Dedifferentiated amniotic fluid mesenchymal stem cell (primary cell): Measurements from ENCODE around the gene SNED1.
"Not testable (repeated sequence)": the region's sequence is repeated elsewhere in the genome, so short reads cannot be mapped to it uniquely, and the experiment has no call there.

Experiments used
- DNase-seq: peaks from one replicate; pipeline ENCODE4 v3.0.0-alpha.2; 2016; ENCODE audit errors: extremely low spot score

The SNED1 gene

DNA sequence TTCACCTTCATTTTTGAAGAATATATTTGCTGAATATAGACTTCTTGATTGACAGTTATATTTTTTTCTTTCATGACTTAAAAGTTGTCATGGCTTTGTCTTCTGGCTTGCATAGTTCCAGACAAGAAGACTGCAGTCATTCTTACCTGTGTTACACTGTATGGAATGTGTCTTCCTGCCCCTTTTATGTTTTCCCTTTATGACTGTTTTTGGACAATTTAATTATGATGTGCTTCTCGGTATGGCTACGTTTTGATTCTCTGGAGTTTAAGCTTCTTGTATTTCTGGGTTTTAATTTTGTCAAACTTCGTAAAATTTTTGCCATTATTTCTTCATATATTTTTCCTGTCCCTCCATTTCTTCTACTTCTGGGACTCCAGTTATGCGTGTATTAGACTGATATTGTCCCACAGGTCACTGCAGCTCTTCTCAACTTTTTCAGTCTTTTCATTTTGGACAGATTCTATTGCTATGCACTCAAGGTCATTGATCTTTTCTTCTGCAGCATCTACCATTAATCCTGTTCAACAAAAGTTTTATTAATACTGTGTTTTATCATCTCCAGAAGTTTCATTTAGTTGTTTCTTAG lies 86.5 kb downstream of the SNED1 start:
- DNase-seq: no peak

DNA sequence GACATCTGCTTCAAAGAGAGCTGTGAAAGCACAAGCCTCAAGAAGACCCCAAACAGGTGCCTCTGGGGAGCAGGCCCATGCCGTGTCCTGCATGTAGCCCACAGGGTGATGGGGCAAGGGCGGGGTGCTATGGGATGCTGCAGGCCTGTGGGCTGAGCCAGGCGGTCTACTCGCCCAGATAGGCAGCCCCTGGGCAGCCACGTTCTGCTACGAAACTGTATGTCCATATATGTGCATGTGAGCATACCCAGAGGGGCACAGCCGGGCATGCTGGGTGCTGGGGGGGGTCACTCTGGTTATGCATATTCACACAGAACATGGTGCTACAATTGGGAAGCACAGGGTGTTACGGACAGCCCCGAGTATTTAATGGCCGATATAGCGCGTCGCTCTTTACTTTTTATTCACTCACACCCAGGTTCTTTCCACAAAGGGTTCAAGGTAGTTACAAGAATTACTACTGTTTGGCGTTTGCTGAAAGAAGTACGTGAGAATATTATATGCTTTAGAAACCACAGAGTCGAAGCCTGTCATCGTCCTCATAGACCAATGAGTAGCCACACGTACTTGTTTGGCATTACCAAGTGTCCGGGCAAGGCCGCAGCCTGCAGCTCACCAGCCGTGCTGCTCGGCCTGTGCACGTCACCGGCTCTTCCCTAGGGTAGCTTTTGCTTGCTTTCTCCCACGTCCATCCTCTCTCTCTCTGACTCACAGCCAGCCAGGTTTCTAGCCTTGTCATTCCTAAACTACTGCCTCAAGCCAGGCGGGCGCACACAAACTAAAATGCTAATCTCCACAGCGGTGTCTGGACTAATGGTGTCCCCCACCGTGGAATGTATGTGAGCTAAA lies 89.2 kb downstream of the SNED1 start:
- DNase-seq: no peak

DNA sequence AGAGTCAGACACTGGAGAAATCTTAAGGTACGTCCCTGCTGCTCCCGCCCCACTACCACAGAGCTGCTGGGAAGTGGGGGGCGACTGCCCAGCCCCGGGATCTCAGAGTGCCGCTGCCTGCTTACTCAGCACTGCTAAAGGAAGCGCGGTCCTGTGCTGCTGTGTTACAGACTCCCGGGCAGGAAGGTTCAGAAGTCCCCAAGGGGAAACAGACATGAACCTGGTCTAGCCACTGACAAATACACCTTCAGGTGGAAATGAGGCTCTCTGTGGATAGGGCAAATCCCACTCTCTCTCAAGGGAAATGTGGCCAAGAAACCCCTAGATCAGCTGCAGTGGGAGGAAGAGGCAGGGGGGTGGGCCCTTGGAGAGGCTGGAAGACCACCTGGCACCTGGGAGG lies 90.0 kb downstream of the SNED1 start:
- no peak for DNase-seq

DNA sequence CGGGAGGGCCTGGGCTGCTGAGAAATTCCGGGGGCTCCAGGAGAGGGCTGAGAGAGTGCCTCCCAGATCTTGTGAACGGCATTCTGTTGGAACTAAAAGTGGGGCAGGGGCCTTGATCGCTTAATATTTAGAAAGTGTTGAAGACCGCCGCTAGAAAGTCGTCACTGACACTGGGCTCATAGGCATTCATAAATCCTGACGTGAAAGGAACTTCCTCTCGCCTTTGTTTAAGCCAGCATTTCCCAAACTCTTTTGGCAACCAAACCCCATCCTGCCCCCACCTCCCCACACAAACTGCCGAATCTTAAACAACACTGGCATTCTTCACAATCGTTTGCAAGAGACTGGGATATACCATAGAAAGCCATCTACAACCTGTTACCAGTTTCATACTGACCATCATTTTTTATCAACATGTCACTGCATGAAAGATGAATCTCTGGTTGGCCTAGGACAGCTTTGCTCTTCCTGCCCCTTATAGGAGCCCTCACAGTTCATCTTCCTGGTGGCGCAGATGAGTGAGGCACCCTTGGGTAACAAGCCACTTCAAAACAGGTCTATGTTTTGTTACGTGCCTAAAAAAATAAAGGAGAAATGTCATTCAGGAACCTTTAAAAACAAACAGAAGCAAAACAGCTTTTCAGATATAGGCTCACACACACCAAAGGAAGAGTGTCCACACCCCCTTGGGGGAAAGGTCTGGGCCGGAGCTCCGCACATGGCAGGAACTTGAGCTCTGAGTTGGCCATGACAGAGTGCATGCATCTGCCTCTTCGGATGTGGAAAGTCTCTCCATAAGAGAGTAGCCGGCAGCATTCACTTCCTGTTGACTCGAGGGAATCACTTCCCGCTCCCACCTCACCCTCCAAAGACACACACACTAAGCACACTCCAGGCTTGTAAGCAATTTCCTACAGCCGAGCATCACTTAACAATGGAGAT lies 90.6 kb downstream of the SNED1 start:
- DNase-seq: no peak

- no peak for DNase-seq
These were observed 92.8 kb downstream of the SNED1 start for GRCh38 chr2:241091201-241091600.

DNA sequence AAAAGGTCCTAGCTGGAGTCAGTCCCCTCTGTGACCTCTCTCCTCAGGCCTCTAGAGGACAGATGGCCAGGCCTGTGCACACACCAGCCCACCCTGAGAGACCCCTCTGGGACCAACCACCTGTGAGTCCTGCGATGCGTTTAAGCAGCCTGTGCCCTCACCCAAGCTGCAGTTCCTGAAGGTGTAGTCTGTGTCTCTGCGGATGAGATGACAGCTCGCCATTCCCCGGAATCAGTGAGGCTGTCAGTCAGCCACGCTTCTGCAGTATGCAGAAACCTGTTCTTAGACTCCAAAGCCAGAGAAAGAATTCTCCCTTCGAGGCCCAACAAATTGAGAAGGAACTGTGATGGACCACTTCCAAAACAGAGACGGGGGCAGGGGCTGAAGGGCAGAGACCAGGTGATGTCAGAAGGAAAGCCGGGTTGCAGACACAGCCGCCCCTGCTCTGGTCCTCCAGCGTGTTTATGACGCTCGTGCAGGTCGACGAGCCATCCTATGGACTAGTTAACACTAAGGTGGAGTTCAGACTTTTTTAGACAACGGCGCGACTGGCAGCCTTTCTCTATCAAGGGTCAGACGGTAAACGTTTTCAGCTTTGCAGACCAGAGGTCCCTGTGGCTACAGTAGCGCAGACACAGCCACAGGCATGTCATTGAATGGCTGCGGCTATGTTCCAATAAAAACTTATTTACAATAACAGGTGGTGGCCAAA lies 93.5 kb downstream of the SNED1 start:
- no peak for DNase-seq

DNA sequence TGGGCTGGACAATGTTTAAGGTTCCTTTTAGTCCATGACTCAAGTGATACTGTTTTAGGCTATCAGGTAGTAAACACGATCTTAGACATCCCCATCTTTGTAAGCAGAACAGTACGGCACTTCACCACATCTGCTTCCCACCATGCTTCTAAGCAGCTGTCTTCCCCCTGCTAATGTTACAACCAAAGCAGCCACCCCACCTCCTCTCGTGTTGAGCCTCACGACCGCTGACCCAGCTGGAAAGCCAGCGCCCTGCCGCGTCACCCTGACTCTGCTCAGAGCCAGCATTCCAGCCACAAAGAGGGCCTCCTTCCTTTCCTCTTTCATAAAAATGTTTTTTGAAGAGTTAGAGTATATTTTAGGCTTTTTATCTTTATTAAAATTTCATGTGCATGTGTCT lies 94.3 kb downstream of the SNED1 start:
- no peak for DNase-seq

GRCh38 chr2:241093133-241093781 lies 94.8 kb downstream of the SNED1 start:
- not testable (repeated sequence) for DNase-seq

DNA sequence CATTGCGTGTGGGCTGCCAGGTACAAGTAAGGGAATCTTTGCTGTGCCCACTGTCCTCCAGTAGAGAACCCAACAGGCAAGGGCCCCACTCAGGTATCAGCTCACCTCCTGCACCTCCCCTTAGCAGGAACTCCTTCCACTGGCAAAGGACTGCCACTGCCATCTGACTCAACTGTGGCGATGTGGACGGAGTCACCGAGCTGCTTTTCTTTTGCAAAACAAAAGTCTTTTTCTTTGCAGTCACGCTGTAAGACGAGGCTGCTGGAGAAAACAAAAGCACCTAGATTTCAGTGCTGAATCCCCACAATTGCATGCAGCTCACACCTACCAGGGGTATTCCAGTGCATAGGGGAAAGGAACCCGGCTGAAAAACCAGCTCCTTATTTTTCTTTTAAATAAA lies 95.8 kb downstream of the SNED1 start:
- DNase-seq: no peak

DNA sequence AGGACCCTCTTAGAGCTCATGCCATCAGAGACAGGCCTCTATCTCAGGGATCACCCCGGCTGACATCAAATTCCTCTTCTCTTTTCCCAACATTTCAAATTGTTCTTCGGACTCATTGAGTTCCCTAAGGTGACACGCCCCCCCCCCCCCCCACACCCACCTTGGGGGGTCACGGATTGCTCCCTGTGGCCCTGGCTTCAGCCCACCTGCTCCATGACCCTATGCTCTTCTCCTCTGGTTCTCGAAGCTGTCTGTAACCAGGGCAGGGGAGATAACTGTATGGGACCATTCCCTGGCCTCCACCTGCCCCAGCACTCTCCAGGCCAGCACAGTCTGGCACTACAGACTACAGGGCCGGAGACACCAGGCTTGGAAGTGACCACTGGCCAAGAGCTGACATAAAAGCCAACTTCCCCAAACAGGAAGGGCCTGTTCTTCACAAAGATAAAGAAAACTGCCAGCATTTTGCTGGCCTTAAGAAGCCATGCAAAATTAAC lies 96.6 kb downstream of the SNED1 start:
- no peak for DNase-seq

DNA sequence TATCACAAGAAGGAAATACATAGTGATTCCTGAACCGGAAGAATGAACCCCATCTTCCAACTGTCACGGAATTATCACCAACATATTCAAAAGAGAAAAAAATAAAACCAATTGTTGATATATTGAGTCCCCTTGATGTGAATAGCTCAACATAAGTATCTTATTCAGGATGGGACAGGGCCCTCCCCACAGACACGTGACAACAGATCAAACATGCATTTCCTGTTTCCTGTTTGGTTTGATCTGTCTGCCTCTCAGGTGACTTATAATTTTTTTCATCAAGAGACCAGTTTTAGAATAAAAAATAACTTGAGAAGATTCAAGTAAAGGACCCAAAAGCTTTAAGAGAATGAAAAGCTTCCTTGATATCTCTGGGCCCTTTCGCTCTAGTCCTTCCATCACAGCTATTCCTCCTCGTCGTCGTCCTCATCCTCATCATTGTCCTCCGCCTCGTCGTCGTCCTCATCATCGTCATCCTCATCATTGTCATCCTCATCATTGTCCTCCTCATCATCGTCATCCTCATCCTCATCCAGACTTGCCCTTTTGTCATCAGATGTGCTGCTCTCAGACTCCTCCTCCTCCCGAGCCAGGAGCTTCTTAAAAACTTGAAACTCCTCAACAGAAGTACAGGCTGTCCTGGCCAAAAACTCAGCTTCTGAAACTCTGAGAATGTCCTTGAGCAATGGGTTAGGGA lies 97.3 kb downstream of the SNED1 start:
- DNase-seq: no peak

DNA sequence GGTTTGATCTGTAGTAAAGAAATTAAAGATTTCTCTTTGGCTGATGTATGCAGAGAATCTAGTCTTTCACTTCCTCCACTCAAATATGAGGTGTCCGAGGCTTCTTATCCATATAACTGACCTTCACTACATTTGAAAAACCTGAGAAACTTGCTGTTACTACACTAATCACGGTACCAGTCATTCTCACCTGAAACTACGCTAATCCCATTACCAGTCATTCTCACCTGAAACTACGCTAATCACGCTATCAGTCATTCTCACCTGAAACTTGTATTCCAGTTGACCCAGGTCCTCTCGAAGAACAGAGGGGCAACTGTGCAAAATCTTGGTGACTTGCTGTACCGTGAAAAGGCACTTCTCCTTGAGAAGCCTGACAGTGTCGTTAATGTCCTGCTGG lies 98.6 kb downstream of the SNED1 start:
- DNase-seq: no peak

GRCh38 chr2:241099246-241099645 lies 100.8 kb downstream of the SNED1 start:
- no peak for DNase-seq

DNA sequence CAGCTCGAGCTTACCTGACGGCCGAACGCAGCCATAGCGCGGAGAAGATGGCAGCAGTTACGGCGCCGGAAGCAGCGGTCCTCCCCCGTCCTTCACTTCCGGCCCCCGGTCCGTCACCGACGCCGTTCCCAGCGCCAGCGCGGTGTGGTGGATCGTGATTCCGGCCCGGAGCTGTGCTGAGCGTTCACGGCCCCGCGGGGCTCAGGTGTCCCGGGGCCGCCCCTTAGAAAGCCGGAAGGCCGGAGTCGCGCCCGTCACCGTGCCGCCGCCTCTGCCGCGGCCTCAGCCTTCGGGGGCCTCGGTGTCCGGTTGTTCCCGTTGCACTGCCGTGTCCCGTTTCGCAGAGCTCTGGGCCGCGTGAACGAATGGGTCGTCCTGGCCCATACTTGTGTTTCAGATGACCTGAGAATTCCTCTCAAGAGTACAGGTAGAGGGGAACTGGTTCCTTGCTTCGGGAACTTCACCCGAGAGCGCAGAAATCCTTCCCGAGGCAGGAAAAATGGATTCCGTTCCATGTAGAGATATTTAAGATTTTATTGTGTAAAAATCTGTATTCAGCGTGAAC lies 103.9 kb downstream of the SNED1 start, which contains the start of gene MTERF4:
TSS of gene MTERF4 (minus strand) at position 49 of the 565 bp plus-strand sequence. CDS start at position 35, 14 bp downstream.
- DNase-seq: peak; percentile 70

- no peak for DNase-seq
These were observed 104.8 kb downstream of the SNED1 start for GRCh38 chr2:241103176-241103595.

DNA sequence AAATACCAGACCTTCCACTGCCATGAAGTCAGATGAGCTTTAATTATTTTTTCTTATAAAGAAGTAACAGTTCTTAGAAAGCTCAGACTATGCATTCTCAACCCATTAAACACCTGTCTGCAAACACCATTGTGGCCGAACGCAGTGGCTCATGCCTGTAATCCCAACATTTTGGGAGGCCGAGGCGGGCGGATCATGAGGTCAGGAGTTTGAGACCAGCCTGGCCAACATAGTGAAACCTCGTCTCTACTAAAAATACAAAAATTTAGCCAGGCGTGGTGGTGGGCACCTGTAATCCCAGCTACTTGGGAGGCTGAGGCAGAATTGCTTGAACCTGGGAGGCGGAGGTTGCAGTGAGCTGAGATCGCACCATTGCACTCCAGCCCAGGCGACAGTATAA lies 106.2 kb downstream of the SNED1 start:
- DNase-seq: not testable (repeated sequence)

GRCh38 chr2:241105641-241106040 lies 107.2 kb downstream of the SNED1 start:
- no peak for DNase-seq

DNA sequence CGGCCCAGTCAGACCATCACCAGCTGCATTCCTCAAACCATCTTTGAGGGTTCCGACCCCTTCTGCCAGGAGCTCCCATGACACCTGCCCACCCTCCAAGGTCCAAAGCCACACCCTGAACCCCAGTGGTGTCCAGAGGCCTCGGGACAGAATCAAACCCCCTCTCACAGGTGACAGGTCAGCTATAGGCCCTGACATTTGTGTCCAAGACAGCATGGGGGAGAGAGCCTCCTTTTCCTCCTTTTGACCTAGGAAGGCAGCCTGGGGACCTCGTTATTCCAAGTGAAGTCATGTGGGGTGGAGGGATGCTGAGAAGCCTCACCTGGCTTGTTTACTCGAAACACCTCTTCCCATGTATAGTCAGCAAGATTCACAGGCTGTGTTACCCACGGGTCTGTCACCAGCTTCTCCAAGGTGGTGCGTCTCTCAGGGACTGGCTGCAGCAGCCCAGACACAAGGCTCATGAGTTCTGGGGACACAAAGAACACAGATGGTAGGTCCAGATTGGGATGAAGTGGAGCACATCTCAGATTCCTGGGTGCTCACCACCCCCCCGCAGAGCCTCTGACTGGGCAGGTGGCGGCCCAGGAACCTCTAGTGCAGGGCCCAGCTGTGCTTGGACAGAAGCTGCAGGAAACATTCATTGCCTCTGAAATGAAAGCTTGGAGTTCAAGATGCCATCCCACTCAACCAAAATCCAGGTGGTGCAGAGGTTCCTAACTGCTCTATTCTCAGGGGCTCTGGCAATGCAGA lies 108.8 kb downstream of the SNED1 start:
- DNase-seq: no peak
